Psoas muscle (tissue), 8 donors: ENCODE data around the gene SNAI3. TPM values are rescaled to one million over a fixed set of nuclear protein-coding genes. Genes with fewer than 3 reads are reported as not detected.

Source experiments
- ATAC-seq, 4 donors: fragments of 200-7000 bp; cut with Tn5 transposase; one replicate each; pipeline ENCODE4 v1.9.1; 2020; ENCODE audit warnings: moderate library complexity in 3 of 4, mild to moderate bottlenecking in 2 of 4
- DNase-seq, 2 donors: peaks; one replicate each; pipeline ENCODE4 v3.0.0-alpha.2; 2020
- H3K27ac ChIP-seq: fragments of 200-600 bp; one replicate; pipeline ENCODE4 v1.8.0; 2022
- H3K27me3 ChIP-seq, 3 donors: fragments of 200-600 bp in 1 of 3; one replicate each; pipeline versions ENCODE4 v1.6.1 to v1.8.0; 2013 to 2022; ENCODE audit warnings: low read length in 2 of 3, mild to moderate bottlenecking in 2 of 3, moderate library complexity in 1 of 3; ENCODE audit not compliant: insufficient read depth in 3 of 3
- H3K36me3 ChIP-seq, 2 donors: fragments of 200-600 bp in 1 of 2; one replicate each; pipeline versions ENCODE4 v1.6.1 to v1.8.0; 2013 to 2022; ENCODE audit warnings: low read depth in 1 of 2, mild to moderate bottlenecking in 1 of 2, moderate library complexity in 1 of 2; ENCODE audit not compliant: insufficient read depth in 1 of 2
- H3K4me1 ChIP-seq: fragments of 200-600 bp; one replicate; pipeline ENCODE4 v1.8.0; 2022
- H3K4me3 ChIP-seq: fragments of 200-600 bp; one replicate; pipeline ENCODE4 v1.8.0; 2022; ENCODE audit warnings: mild to moderate bottlenecking
- H3K9me3 ChIP-seq: fragments of 200-600 bp; one replicate; pipeline ENCODE4 v1.8.0; 2022
- CTCF ChIP-seq: fragments of 200-600 bp; IDR thresholded peaks from one replicate; pipeline ENCODE4 v1.8.0; 2022; ENCODE audit warnings: antibody characterized with exemption
- WGBS, 3 donors: extraction: QIAGEN DNeasy Blood & Tissue Kit; methylation state at CpG; one replicate each; pipeline versions ENCODE4 v1.1.6 to v1.1.7; 2013; 5-methylcytosine and 5-hydroxymethylcytosine counted together
- intact Hi-C, 2 donors: fragments of 100-400 bp; cut with DNase I; formaldehyde crosslinking; loops; one replicate each; pipeline versions ENCODE4 v1.11.0 to v1.14.2; 2022
- polyA plus RNA-seq, 3 donors: library from polyadenylated mRNA; stranded (reverse); fragments of 200-250 nt; gene quantifications; one replicate each; pipeline ENCODE4 v1.2.3, GENCODE V29; 2013
- total RNA-seq, 4 donors: library from RNA; stranded (reverse); fragmentation: NEBNext Ultra II Directional in 2 of 4; extraction: Animal tissue kit (Norgen Biotek cat#: 25700) in 2 of 4; gene quantifications; one replicate each; pipeline versions ENCODE4 v1.2.1 to v1.2.4, GENCODE V29; 2021 to 2023
- donor health status: healthy with polysubstance abuse.
- donor health status: DM: no; HTN: no; CAD: no; lungs with moderate emphysema.
- donor health status: Bipolar disorder and iron deficiency.
- donor health status: healthy.
- donor health status: DM: yes; HTN: yes; CAD: no.
- donor health status: DM: no; HTN: no; CAD: no.
- donor health status: DM: no; HTN: no; CAD: no.
- donor health status: DM: yes; HTN: yes; CAD: no.

The SNAI3 gene
- total and polyA plus RNA-seq, 7 donors: 1.2 to 8.5 (median 3.9) TPM

- no peak for ATAC-seq
- TF ChIP-seq CTCF: no peak
- no peak overlapping the region for H3K4me3 ChIP-seq
- H3K9me3 ChIP-seq: no peaks in the 10 kb centered on the region
- no peaks in the 10 kb centered on the region for H3K27me3 ChIP-seq
- peaks cover 5 to 57% of the 10 kb centered on the region in 2 donors for H3K36me3 ChIP-seq
- H3K4me1 ChIP-seq: no peaks in the 10 kb centered on the region
- DNase-seq: no peak
- no peak overlapping the region for H3K27ac ChIP-seq
- intact Hi-C loops: no loop called here
- 90 to 95% (median 91%) methylated on average over 11 of the region's 11 CpGs for WGBS, 3 donors
These were observed 53.7 kb downstream of the SNAI3 start for GRCh38 chr16:88632587-88632930.

- H3K4me3 ChIP-seq: no peak overlapping the region
- no peaks in the 10 kb centered on the region for H3K4me1 ChIP-seq
- H3K27ac ChIP-seq: no peak overlapping the region
- no peak for TF ChIP-seq CTCF
- ATAC-seq (no peak), DNase-seq (no peak)
- no peaks in the 10 kb centered on the region for H3K27me3 ChIP-seq
- no peaks in the 10 kb centered on the region for H3K9me3 ChIP-seq
- intact Hi-C loops: no loop called here
- peaks cover 5 to 63% of the 10 kb centered on the region in 2 donors for H3K36me3 ChIP-seq
- WGBS, 3 donors: 87 to 90% (median 87%) methylated on average over 29 to 30 of the region's 30 CpGs
These were observed 54.3 kb downstream of the SNAI3 start for GRCh38 chr16:88631920-88632586.

GRCh38 chr16:88631384-88631783 lies 54.9 kb downstream of the SNAI3 start:
- H3K4me3 ChIP-seq: no peak overlapping the region
- WGBS, 3 donors: 72 to 79% (median 75%) methylated on average over 16 of the region's 16 CpGs
- intact Hi-C loops: no loop called here
- ATAC-seq: no peak
- DNase-seq: no peak
- no peaks in the 10 kb centered on the region for H3K4me1 ChIP-seq
- H3K36me3 ChIP-seq: peaks cover 5 to 68% of the 10 kb centered on the region in 2 donors
- no peak overlapping the region for H3K27ac ChIP-seq
- no peaks in the 10 kb centered on the region for H3K9me3 ChIP-seq
- no peaks in the 10 kb centered on the region for H3K27me3 ChIP-seq
- TF ChIP-seq CTCF: no peak

GRCh38 chr16:88630941-88631340 lies 55.4 kb downstream of the SNAI3 start:
- H3K27ac ChIP-seq: no peak overlapping the region

More at GRCh38 chr16:88630941-88631340, 55.4 kb downstream of the SNAI3 start:
- H3K27me3 ChIP-seq: no peaks in the 10 kb centered on the region
- TF ChIP-seq CTCF: no peak
- 89 to 91% (median 90%) methylated on average over 23 of the region's 23 CpGs for WGBS, 3 donors
- H3K4me3 ChIP-seq: no peak overlapping the region
- DNase-seq (no peak), ATAC-seq (no peak)
- H3K9me3 ChIP-seq: no peaks in the 10 kb centered on the region
- no peaks in the 10 kb centered on the region for H3K4me1 ChIP-seq
- intact Hi-C loops: no loop called here
- H3K36me3 ChIP-seq: peaks cover 5 to 73% of the 10 kb centered on the region in 2 donors
